ENCODE data around the gene ZNF783. TPM values are rescaled to one million over a fixed set of nuclear protein-coding genes. Genes with fewer than 3 reads are reported as not detected.
"Not testable (repeated sequence)": the region's sequence is repeated elsewhere in the genome, so short reads cannot be mapped to it uniquely, and the experiment has no call there.

ZNF783 gene
- total RNA-seq, 1 donor from 2014 or later, result 19.7 TPM

DNA sequence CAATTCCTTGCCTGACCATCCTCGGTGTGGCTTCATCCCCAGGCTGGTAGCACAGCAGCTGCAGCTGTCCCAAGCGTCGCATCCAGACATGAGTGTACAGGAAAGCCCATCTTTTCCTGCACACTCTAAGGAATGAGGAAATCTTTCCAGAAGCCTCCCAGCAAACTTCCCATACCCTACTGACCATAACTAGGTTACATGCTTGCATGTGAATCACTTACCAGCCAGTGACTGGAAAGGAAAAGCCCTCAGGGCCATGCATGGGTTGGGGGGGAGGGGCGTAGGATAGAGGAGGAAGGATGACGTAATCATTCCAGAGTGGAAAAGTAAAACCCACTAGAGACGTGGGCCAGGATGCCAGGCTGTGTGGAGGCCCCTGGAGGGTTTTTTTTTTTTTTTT, 41.5 kb upstream of the ZNF783 start:
- TF ChIP-seq, protein P1, sequence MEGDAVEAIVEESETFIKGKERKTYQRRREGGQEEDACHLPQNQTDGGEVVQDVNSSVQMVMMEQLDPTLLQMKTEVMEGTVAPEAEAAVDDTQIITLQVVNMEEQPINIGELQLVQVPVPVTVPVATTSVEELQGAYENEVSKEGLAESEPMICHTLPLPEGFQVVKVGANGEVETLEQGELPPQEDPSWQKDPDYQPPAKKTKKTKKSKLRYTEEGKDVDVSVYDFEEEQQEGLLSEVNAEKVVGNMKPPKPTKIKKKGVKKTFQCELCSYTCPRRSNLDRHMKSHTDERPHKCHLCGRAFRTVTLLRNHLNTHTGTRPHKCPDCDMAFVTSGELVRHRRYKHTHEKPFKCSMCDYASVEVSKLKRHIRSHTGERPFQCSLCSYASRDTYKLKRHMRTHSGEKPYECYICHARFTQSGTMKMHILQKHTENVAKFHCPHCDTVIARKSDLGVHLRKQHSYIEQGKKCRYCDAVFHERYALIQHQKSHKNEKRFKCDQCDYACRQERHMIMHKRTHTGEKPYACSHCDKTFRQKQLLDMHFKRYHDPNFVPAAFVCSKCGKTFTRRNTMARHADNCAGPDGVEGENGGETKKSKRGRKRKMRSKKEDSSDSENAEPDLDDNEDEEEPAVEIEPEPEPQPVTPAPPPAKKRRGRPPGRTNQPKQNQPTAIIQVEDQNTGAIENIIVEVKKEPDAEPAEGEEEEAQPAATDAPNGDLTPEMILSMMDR (conservative IDR thresholded peaks at IDR 0.05), result no peak
- peaks cover 37% of the 10 kb centered on the region for H3K36me3 Mint-ChIP-seq

GRCh38 chr7:149223176-149223575, 38.8 kb upstream of the ZNF783 start:
- peaks cover 34% of the 10 kb centered on the region for H3K36me3 Mint-ChIP-seq
- DNase-seq (ENCODE audit: extremely low spot score, unreplicated experiment), result no peak
- H3K4me1 Mint-ChIP-seq (ENCODE audit: unreplicated experiment), result no peaks in the 10 kb centered on the region
- TF ChIP-seq, protein P1 (conservative IDR thresholded peaks at IDR 0.05), result no peak
- H3K27me3 Mint-ChIP-seq, result no peaks in the 10 kb centered on the region
- no peak overlapping the region for H3K4me3 Mint-ChIP-seq
- no peak overlapping the region for H3K27ac Mint-ChIP-seq
- H3K9me3 Mint-ChIP-seq, result no peaks in the 10 kb centered on the region

More for the DNA sequence above, 41.5 kb upstream of the ZNF783 start:
- H3K27me3 Mint-ChIP-seq, result no peaks in the 10 kb centered on the region
- no peak for DNase-seq (ENCODE audit: extremely low spot score, unreplicated experiment)
- no peak overlapping the region for H3K27ac Mint-ChIP-seq
- H3K4me1 Mint-ChIP-seq (ENCODE audit: unreplicated experiment), result no peaks in the 10 kb centered on the region
- no peak overlapping the region for H3K4me3 Mint-ChIP-seq
- no peaks in the 10 kb centered on the region for H3K9me3 Mint-ChIP-seq

DNA sequence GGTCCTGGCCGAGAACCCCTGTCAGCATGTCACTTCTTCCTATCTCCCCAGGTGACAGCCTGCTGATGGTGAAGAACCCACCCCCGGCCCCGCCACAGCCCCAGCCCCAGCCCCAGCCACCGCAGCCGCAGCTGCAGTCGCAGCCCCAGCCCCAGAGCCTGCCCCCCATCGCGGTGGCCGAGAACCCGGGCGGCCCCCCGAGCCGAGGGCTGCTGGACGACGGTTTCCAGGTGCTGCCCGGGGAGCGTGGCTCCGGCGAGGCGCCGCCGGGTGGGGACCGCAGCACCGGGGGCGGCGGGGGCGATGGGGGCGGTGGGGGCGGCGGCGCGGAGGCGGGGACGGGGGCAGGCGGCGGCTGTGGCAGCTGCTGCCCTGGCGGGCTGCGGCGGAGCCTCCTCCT, 38.2 kb upstream of the ZNF783 start:
- Mint-ChIP-seq H3K4me3 (no peak overlapping the region), H3K4me1 (ENCODE audit: unreplicated experiment) (no peaks in the 10 kb centered on the region), H3K36me3 (peaks cover 30% of the 10 kb centered on the region), H3K27me3 (peaks cover under 1% of the 10 kb centered on the region), H3K9me3 (no peaks in the 10 kb centered on the region), H3K27ac (no peak overlapping the region)
- TF ChIP-seq, protein P1 (conservative IDR thresholded peaks at IDR 0.05), result no peak
- no peak for DNase-seq (ENCODE audit: extremely low spot score, unreplicated experiment)

GRCh38 chr7:149224352-149224751, 37.6 kb upstream of the ZNF783 start:
- H3K36me3 Mint-ChIP-seq, result peaks cover 25% of the 10 kb centered on the region
- no peak for DNase-seq (ENCODE audit: extremely low spot score, unreplicated experiment)
- no peaks in the 10 kb centered on the region for H3K4me1 Mint-ChIP-seq (ENCODE audit: unreplicated experiment)
- H3K27me3 Mint-ChIP-seq, result peaks cover 3% of the 10 kb centered on the region
- no peaks in the 10 kb centered on the region for H3K9me3 Mint-ChIP-seq
- TF ChIP-seq, protein P1 (conservative IDR thresholded peaks at IDR 0.05), result no peak
- H3K4me3 Mint-ChIP-seq, result no peak overlapping the region
- no peak overlapping the region for H3K27ac Mint-ChIP-seq

DNA sequence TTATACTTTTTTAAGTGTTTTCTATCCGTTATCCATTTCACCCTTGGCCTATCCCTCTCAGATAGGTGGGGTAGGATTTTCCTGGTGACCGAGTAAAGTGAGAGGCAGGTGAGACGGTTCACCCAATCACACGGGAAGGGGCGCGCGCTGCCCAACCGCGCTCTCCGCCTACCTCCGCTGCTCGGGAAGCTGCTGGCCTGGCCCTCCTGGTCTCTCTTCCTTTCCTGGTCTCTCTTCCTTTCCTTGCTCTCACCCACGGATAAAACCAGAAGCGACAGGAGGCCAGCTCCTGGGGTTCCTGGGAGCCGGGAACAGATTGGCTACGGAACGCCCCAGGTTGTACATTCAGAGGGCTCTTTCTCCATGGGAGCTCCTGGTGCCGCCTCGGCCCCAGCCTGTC, 36.9 kb upstream of the ZNF783 start:
- Mint-ChIP-seq H3K27me3 (peaks cover 7% of the 10 kb centered on the region), H3K27ac (no peak overlapping the region), H3K36me3 (peaks cover 20% of the 10 kb centered on the region), H3K9me3 (no peaks in the 10 kb centered on the region), H3K4me1 (ENCODE audit: unreplicated experiment) (no peaks in the 10 kb centered on the region), H3K4me3 (no peak overlapping the region)
- TF ChIP-seq, protein P1 (conservative IDR thresholded peaks at IDR 0.05), result no peak
- DNase-seq (ENCODE audit: extremely low spot score, unreplicated experiment), result no peak

DNA sequence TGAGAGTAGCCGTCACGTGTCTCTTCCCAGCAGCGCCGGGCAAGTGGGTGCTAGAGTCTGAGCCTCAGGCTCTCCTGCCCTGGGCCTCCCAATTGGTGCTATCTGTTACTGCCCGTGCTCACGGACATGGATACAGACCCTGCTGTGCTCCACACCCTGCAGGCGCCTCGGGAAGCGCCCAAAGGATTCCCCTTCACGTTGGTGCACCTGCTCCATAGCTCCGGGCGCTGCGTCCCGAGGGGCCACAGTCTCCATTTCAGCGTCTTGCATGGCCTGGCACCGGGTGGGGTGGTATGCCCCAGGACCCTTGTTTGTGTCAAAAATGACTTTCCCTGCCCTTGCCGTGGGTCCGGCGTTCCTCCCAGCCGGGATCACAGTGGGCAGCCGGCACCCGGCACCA, 36.3 kb upstream of the ZNF783 start:
- Mint-ChIP-seq H3K36me3 (peaks cover 20% of the 10 kb centered on the region), H3K4me3 (no peak overlapping the region), H3K4me1 (ENCODE audit: unreplicated experiment) (no peaks in the 10 kb centered on the region), H3K27me3 (peaks cover 7% of the 10 kb centered on the region), H3K9me3 (no peaks in the 10 kb centered on the region), H3K27ac (no peak overlapping the region)
- TF ChIP-seq, protein P1 (conservative IDR thresholded peaks at IDR 0.05), result no peak
- no peak for DNase-seq (ENCODE audit: extremely low spot score, unreplicated experiment)

- not testable (repeated sequence) for H3K9me3 Mint-ChIP-seq; H3K27ac Mint-ChIP-seq; DNase-seq (ENCODE audit: extremely low spot score, unreplicated experiment); H3K4me1 Mint-ChIP-seq (ENCODE audit: unreplicated experiment); H3K27me3 Mint-ChIP-seq; H3K4me3 Mint-ChIP-seq
- H3K36me3 Mint-ChIP-seq, result peaks cover 16% of the 10 kb centered on the region
These were observed 35.6 kb upstream of the ZNF783 start for GRCh38 chr7:149226366-149226765.

Measured in type B pancreatic cell (in vitro differentiated cells).